ENCODE results near the gene TTLL12. TPM values are rescaled to one million over a fixed set of nuclear protein-coding genes. Genes with fewer than 3 reads are reported as not detected.

Gene TTLL12
- total and polyA plus RNA-seq, 2 experiments from 2014 or later: 29.5 to 42.8 TPM

DNA sequence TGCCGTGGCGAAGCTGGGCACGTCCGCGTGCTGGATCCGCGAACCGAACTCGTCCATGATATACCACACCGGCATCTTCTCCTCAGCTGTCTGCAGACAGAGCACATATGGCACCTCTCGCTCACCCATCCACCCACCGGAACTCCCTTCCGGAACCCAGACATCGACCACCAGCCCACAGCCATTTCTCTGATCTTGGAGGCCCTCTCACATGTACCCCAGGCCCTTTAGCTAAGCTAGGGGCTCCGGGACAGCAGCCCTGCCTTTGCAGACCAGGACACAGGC lies 7.1 kb downstream of the TTLL12 start:
- 93 to 100% methylated on average over 8 to 15 of the region's 15 CpGs for WGBS, 2 experiments (ENCODE audit: low coverage in 1 of 2, low lambda C conversion rate in 2 of 2, missing lambda C conversion rate in 2 of 2)

DNA sequence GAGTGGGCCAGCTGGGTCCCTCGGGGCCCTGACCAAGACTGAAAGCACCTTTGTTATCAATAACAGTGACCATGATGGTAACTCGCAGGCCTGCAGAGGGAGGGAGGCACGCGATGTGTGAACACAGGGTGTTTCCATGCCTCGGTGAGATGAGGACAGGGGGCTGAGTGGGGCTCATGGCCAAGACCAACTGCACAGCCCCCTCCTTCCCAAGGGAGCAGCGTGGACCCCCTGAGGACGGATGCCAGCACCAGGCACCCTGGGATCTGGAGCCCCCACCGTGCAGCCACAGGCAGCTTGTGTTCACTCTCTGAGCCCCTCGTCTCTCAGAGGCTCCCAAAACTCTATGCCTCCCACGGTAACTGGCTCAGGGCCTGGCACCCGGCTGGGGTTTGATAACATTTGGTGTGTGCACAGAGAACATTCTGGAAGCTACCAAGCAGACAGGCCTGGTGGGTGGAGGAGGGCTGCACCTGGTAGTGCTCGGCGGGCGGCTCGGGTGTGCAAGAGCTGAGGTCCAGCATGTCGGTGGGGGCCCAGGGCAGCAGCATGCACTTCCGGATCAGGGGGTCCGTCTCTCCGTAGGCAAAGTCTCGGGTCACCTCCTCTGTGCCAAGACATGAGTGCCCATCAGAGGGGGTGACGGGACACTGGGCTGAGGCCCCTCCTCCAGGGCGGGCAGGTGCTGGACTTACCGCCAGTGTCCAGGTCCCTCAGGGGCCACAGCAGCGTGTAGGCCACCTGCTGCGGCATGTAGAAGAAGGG lies 7.6 kb downstream of the TTLL12 start:
- Histone ChIP-seq H3K9me2 (ENCODE audit: insufficient read depth) (no peaks in the 10 kb centered on the region), H3K79me2 (ENCODE audit: insufficient read depth) (peaks cover 9% of the 10 kb centered on the region), H3K4me3 (no peak overlapping the region), H3K27ac (no peak overlapping the region), H3K4me1 (ENCODE audit: insufficient read depth) (no peaks in the 10 kb centered on the region), H3K36me3 (ENCODE audit: low read depth) (no peaks in the 10 kb centered on the region), H3K9me3 (ENCODE audit: low read depth) (no peaks in the 10 kb centered on the region), H3F3A (ENCODE audit: insufficient read depth) (no peaks in the 10 kb centered on the region), H4K20me1 (ENCODE audit: insufficient read depth) (no peaks in the 10 kb centered on the region), H3K27me3 (replicated peaks; ENCODE audit: insufficient read depth) (no peaks in the 10 kb centered on the region), H3K4me2 (ENCODE audit: unreplicated experiment) (no peak overlapping the region), H2AFZ (no peak overlapping the region), H3K9ac (no peak overlapping the region)
- in situ Hi-C loops (cut with MboI): no loop called here
- 94 to 95% methylated on average over 25 of the region's 25 CpGs for WGBS, 2 experiments (ENCODE audit: low coverage in 1 of 2, low lambda C conversion rate in 2 of 2, missing lambda C conversion rate in 2 of 2)
- no peak for TF ChIP-seq EZH2phosphoT487 (IDR thresholded peaks at IDR 0.05; ENCODE audit: insufficient read depth, low read depth)
- TF ChIP-seq EZH2 (IDR thresholded peaks at IDR 0.05; ENCODE audit: insufficient read depth, poor library complexity, severe bottlenecking): no peak
- no peak for DNase-seq

More for the DNA sequence above, 7.1 kb downstream of the TTLL12 start:
- TF ChIP-seq EZH2 (IDR thresholded peaks at IDR 0.05; ENCODE audit: insufficient read depth, poor library complexity, severe bottlenecking) (no peak), EZH2phosphoT487 (IDR thresholded peaks at IDR 0.05; ENCODE audit: insufficient read depth, low read depth) (no peak)
- Histone ChIP-seq H3K27me3 (replicated peaks; ENCODE audit: insufficient read depth) (no peaks in the 10 kb centered on the region), H3K79me2 (ENCODE audit: insufficient read depth) (peaks cover 14% of the 10 kb centered on the region), H3K9ac (no peak overlapping the region), H3K4me3 (no peak overlapping the region), H3K9me2 (ENCODE audit: insufficient read depth) (no peaks in the 10 kb centered on the region), H3K27ac (no peak overlapping the region), H3K4me2 (ENCODE audit: unreplicated experiment) (no peak overlapping the region), H3K36me3 (ENCODE audit: low read depth) (no peaks in the 10 kb centered on the region), H3K4me1 (ENCODE audit: insufficient read depth) (no peaks in the 10 kb centered on the region), H4K20me1 (ENCODE audit: insufficient read depth) (no peaks in the 10 kb centered on the region), H3F3A (ENCODE audit: insufficient read depth) (no peaks in the 10 kb centered on the region), H3K9me3 (ENCODE audit: low read depth) (no peaks in the 10 kb centered on the region), H2AFZ (no peak overlapping the region)
- in situ Hi-C loops (cut with MboI): no loop called here
- DNase-seq: no peak

DNA sequence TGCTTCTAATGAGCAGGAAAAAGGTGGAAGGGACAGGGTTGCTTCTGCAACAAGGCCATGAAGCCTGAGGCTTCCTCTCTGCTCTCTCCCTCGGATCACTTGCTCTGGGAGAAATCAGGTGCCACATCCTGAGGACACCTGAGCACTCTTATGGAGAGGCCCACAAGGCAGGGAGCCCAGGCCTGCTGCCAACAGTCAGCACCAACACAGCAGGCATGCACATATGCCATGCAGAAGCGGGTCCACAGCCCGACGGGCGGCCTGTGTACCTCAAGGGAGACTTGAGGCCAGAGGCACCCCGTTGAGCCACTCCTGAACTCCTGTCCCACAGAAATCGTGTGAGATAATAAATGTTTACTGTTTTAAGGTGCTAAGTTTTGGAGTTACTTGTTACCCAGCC lies 9.5 kb downstream of the TTLL12 start:
- no peak overlapping the region for H3K27ac ChIP-seq
- no peaks in the 10 kb centered on the region for H3K4me1 ChIP-seq (ENCODE audit: insufficient read depth)
- H3K79me2 ChIP-seq (ENCODE audit: insufficient read depth): no peaks in the 10 kb centered on the region
- H3K9ac ChIP-seq: no peak overlapping the region
- H3K9me3 ChIP-seq (ENCODE audit: low read depth): no peaks in the 10 kb centered on the region
- no peaks in the 10 kb centered on the region for H3K36me3 ChIP-seq (ENCODE audit: low read depth)
- TF ChIP-seq EZH2phosphoT487 (IDR thresholded peaks at IDR 0.05; ENCODE audit: insufficient read depth, low read depth) (no peak), EZH2 (IDR thresholded peaks at IDR 0.05; ENCODE audit: insufficient read depth, poor library complexity, severe bottlenecking) (no peak)
- H3K4me2 ChIP-seq (ENCODE audit: unreplicated experiment): no peak overlapping the region
- in situ Hi-C loops (cut with MboI): no loop called here
- WGBS, 2 experiments (ENCODE audit: low coverage in 1 of 2, low lambda C conversion rate in 2 of 2, missing lambda C conversion rate in 2 of 2): 91 to 93% methylated on average over 7 of the region's 7 CpGs
- no peak for DNase-seq
- H4K20me1 ChIP-seq (ENCODE audit: insufficient read depth): no peaks in the 10 kb centered on the region
- H3K9me2 ChIP-seq (ENCODE audit: insufficient read depth): no peaks in the 10 kb centered on the region
- no peak overlapping the region for H3K4me3 ChIP-seq
- H3K27me3 ChIP-seq (replicated peaks; ENCODE audit: insufficient read depth): no peaks in the 10 kb centered on the region
- H3F3A ChIP-seq (ENCODE audit: insufficient read depth): no peaks in the 10 kb centered on the region
- H2AFZ ChIP-seq: no peak overlapping the region

DNA sequence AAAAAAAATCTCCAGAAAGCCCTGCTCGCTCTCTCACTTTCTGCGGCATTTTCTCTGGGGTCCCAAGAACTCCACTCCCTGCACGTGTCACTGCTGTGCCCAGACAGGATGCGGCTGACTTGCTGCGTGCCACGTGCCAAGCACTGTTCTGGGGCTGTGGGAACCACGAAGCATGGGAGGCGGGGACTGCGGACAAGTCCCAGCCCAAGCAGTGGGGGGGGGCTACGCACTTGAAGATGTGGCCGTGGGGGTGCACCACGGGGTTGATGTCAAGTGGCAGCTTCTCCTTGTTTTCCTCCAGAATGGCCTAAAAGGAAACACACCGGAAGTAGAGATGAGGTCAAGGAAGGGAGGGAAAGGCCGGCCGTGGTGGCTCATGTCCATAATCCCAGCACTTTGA lies 10.8 kb downstream of the TTLL12 start:
- in situ Hi-C loops (cut with MboI): no loop called here
- Histone ChIP-seq H3K9me2 (ENCODE audit: insufficient read depth) (no peaks in the 10 kb centered on the region), H4K20me1 (ENCODE audit: insufficient read depth) (no peaks in the 10 kb centered on the region), H3K4me3 (no peak overlapping the region), H3K27me3 (replicated peaks; ENCODE audit: insufficient read depth) (no peaks in the 10 kb centered on the region), H3K9me3 (ENCODE audit: low read depth) (no peaks in the 10 kb centered on the region), H3K79me2 (ENCODE audit: insufficient read depth) (no peaks in the 10 kb centered on the region), H3K36me3 (ENCODE audit: low read depth) (no peaks in the 10 kb centered on the region; the same call in 1 of the 2 replicates), H3K9ac (no peak overlapping the region), H3F3A (ENCODE audit: insufficient read depth) (no peaks in the 10 kb centered on the region), H3K27ac (no peak overlapping the region), H2AFZ (no peak overlapping the region), H3K4me2 (ENCODE audit: unreplicated experiment) (no peak overlapping the region), H3K4me1 (ENCODE audit: insufficient read depth) (no peaks in the 10 kb centered on the region)
- 94 to 97% methylated on average over 13 to 15 of the region's 15 CpGs for WGBS, 2 experiments (ENCODE audit: low coverage in 1 of 2, low lambda C conversion rate in 2 of 2, missing lambda C conversion rate in 2 of 2)
- no peak for DNase-seq
- no peak for TF ChIP-seq EZH2 (IDR thresholded peaks at IDR 0.05; ENCODE audit: insufficient read depth, poor library complexity, severe bottlenecking)
- TF ChIP-seq EZH2phosphoT487 (IDR thresholded peaks at IDR 0.05; ENCODE audit: insufficient read depth, low read depth): no peak
